Epithelial cell of prostate (primary cell): ENCODE measurements around the gene WEE1.
"Not testable (repeated sequence)": the region's sequence is repeated elsewhere in the genome, so short reads cannot be mapped to it uniquely, and the experiment has no call there.

Experiments
- DNase-seq: peaks from one replicate; pipeline ENCODE4 v3.0.0-alpha.2; 2011; ENCODE audit warnings: low read depth, low spot score
- H3K27ac ChIP-seq: fragments of 450-650 bp; 2 replicates; pipeline ENCODE4 v1.5.1; 2017; ENCODE audit warnings: mild to moderate bottlenecking

The WEE1 gene

DNA sequence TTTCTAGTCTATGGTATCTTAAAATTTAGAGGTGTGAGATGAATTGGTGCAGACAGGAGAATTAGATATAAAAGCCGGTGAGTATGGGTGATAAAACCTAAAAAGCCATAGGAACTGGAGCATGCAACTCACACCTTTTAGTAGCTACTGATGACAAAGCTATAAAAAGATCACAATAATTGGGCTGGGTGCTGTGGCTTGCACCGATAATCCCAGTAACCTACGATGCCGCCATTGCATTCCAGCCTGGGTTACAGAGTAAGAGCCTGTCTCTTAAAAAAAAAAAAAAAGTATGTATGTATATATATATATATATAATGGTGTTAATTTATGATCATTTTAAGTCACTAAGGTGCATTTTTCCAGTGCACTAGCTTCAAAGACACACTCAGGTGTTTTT lies 17.2 kb downstream of the WEE1 start:
- DNase-seq = no peak
- H3K27ac ChIP-seq = no peak overlapping the region

- no peak overlapping the region for H3K27ac ChIP-seq
- DNase-seq = no peak
Observed at GRCh38 chr11:9594267-9595046, 21.0 kb downstream of the WEE1 start.

DNA sequence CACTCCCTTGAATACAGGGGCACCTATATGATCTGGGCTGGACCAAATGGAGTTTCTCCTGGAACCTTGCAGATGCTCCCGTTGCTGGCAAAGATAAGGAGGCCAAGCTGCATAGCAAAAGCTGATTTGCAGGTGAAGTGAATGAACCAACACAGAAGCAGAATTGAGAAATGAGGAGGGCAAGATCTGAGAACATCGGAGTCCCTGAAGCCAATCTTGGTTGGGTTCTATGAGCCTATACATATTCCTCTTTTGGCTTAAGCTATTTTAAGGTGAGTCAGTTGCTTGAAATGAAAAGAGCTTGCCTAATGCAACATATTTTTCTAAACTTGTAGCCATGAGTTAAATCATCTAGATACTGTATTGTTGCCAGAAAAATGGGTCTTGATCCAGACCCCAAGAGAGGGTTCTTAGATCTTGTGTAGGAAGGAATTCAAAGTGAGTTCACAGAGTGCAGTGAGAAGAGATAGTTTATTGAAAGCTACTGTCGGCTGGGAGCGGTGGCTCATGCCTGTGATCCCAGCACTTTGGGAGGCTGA lies 23.5 kb downstream of the WEE1 start:
- no peak for DNase-seq
- H3K27ac ChIP-seq = no peak overlapping the region

DNA sequence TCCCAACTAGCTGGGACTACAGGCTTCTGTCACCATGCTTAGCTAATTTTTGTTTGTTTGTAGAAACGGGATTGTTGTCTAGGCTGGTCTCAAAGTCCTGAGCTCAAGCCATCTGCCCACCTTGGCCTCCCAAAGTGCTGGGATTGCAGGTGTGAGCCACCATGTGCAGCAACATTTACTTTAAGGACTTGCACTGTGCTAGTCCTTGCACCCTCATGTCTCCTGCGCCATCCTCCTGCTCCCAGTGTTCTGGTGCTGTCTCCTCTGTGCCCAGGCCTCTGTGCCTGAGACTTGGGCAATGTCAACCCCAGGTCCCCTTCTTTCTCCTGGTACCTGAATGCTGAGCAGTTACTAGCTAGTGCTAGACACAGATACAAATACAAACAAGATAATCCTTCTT lies 26.7 kb downstream of the WEE1 start:
- H3K27ac ChIP-seq = peak overlapping the region; percentile 77
- DNase-seq = no peak

- H3K27ac ChIP-seq = peak overlapping the region; percentile 77
- peak; percentile 88 for DNase-seq
Observed at GRCh38 chr11:9600644-9601036, 27.2 kb downstream of the WEE1 start.

- peak overlapping the region; percentile 77 for H3K27ac ChIP-seq
- no peak for DNase-seq
Observed at GRCh38 chr11:9601037-9601875, 27.8 kb downstream of the WEE1 start.

GRCh38 chr11:9601876-9602199 lies 28.4 kb downstream of the WEE1 start:
- no peak for DNase-seq
- H3K27ac ChIP-seq = peak overlapping the region; percentile 77

- not testable (repeated sequence) for H3K27ac ChIP-seq
Observed at GRCh38 chr11:9603214-9603613, 29.7 kb downstream of the WEE1 start.

GRCh38 chr11:9604134-9604533 lies 30.7 kb downstream of the WEE1 start:
- no peak for DNase-seq
- H3K27ac ChIP-seq = no peak overlapping the region

More at GRCh38 chr11:9603214-9603613, 29.7 kb downstream of the WEE1 start:
- not testable (repeated sequence) for DNase-seq

DNA sequence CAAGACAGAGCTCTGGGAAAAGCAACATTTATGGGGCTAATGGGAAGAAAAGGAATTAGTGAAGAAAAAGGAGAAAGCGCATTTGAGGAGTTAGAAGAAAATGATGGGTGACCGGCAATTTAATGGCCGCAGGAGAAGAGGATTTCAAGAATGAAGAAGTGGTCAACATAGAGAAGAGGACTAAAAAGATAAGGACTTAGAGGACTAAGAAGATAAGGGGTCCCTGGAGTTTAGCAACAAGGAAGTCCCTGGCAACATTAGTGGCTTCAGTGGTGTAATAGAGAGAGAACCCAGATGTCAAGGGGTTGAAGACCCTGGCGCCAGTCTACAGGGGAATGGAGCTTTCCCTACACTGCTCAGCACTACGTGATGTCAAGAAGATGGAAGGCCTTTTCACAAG lies 32.3 kb downstream of the WEE1 start:
- H3K27ac ChIP-seq = no peak overlapping the region
- no peak for DNase-seq

- H3K27ac ChIP-seq = no peak overlapping the region
- no peak for DNase-seq
Observed at GRCh38 chr11:9606809-9607510, 33.5 kb downstream of the WEE1 start.

- DNase-seq = no peak
Observed at GRCh38 chr11:9607511-9607899, 34.0 kb downstream of the WEE1 start.

DNA sequence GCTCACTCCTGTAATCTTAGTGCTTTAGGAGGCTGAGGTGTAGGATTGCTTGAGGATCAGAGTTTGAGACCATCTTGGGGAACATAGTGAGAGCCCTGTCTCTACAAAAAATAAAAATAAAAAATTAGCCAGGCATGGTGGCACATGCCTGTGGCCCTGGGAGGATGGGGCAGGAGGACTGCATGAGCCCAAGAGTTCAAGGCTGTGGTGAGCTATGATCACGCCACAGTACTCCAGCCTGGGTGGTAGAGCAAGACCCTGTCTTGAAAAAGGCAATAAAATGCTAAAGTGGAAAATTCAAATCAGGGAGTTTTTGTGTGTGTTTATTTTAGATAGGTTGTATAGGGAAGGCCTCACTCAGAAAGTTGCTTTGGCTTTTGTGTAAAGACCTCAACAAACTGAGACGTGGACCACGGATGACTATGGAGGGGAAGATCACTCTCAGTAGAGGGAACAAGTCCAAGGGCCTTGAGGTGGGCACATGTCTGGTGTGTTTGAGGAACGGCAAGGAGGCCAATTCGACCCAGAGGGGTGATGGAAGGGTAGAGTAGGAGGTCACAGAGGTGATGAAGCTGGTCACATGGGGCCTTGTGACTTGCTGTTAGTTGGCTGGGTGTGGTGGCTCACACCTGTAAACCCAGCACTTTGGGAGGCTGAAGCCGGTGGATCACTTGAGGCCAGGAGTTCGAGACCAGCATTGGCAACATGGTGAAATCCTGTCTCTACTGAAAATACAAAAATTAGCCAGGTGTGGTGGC lies 35.7 kb downstream of the WEE1 start:
- no peak for DNase-seq
- H3K27ac ChIP-seq = no peak overlapping the region

More at GRCh38 chr11:9607511-9607899, 34.0 kb downstream of the WEE1 start:
- H3K27ac ChIP-seq = no peak overlapping the region

GRCh38 chr11:9609841-9610240 lies 36.4 kb downstream of the WEE1 start:
- no peak for DNase-seq
- H3K27ac ChIP-seq = no peak overlapping the region

DNA sequence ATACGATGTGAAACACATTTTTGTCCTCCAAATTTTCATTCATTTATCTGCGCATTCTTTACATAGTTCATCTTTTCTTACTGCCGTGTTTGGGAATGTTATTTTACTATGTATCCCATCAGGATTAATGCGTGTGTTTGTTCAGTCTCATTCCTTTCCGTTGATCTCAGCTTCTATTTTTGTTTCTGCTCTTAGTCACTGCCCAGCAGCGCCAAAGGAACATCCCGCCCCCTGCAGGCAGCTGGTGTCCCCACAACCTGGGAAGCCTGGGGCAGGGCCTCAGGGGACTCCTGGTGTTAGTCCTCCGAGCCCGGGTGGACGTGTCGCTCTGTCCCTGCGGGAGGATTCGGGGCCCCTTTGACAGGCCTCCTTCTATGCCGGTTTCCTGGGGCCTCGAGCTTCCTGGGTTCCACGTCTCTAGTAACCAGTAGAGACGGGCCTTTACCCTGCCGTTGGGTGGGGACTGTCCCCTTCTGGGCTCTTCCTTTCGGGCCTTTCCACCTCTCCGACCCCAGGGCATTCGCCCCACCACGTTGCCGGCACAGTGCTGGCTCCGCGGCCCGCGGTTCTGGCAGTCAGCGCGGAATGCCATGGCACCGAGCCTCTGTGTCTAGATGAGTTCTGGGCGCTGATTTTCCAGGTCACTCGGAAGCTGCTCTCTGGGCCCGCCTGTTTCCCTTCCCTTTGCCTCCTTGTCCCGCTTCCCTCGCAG lies 39.8 kb downstream of the WEE1 start:
- no peak for DNase-seq

GRCh38 chr11:9613830-9614762 lies 40.6 kb downstream of the WEE1 start:
- DNase-seq = peak; percentile 43
- H3K27ac ChIP-seq = peak overlapping the region; percentile 90

More for the DNA sequence above, 39.8 kb downstream of the WEE1 start:
- H3K27ac ChIP-seq = peak overlapping the region; percentile 90

- no peak for DNase-seq
- no peak overlapping the region for H3K27ac ChIP-seq
Observed at GRCh38 chr11:9615031-9615451, 41.6 kb downstream of the WEE1 start.

DNA sequence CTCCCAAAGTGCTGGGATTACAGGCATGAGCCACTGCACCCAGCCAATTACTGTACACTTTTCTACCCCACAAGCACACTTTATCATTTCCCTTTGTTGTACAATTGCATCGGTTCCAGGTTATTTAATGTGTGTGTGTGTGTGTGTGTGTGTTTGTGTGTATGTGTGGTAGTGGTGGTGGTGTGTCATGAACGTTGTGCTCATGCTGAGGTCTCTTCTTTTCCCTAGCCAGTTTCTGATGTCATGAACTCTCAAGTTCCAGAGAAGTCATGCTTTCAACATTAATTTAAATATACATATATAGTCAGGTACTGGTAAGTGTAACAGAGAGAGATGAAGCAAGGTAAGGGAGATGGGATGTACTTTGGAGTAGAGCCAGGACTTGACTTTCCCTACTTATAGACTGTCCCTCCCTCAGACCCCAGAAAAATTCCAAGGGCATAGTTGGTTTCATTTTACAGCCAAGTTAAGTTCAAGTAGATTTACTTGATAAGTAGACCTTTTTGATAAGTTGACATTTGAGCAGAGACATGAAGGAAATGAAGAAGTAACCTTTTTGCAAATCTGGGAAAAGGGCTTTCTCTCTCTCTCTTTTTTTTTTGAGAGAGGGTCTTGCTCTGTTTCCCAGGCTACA lies 42.7 kb downstream of the WEE1 start:
- DNase-seq = no peak
- no peak overlapping the region for H3K27ac ChIP-seq
